NB4 (cell line): ENCODE measurements around the gene GNA15.

Source experiments
- DNase-seq: peaks from one replicate; pipeline ENCODE4 v3.0.0; 2010; ENCODE audit warnings: low read depth
- H3K4me3 ChIP-seq: one replicate; pipeline ENCODE4 v1.5.1; 2011; ENCODE audit warnings: mild to moderate bottlenecking, low read depth, low read length, moderate library complexity
- MYC ChIP-seq: IDR thresholded peaks from 2 replicates; pipeline ENCODE4 v1.6.1; 2011; ENCODE audit warnings: low read depth, low read length
- POLR2A ChIP-seq: IDR thresholded peaks from 2 replicates; pipeline ENCODE4 v1.6.1; 2011; ENCODE audit warnings: mild to moderate bottlenecking; ENCODE audit not compliant: insufficient read length; ENCODE audit errors: extremely low read depth
- TF ChIP-seq, protein P1 (sequence below): IDR thresholded peaks from 2 replicates; pipeline ENCODE4 v1.6.1; 2011; ENCODE audit warnings: low read depth, low read length
- TF ChIP-seq, protein P2 (sequence below): IDR thresholded peaks from one replicate; pipeline ENCODE4 v1.5.1; 2012; ENCODE audit warnings: low read depth, low read length

Gene GNA15

DNA sequence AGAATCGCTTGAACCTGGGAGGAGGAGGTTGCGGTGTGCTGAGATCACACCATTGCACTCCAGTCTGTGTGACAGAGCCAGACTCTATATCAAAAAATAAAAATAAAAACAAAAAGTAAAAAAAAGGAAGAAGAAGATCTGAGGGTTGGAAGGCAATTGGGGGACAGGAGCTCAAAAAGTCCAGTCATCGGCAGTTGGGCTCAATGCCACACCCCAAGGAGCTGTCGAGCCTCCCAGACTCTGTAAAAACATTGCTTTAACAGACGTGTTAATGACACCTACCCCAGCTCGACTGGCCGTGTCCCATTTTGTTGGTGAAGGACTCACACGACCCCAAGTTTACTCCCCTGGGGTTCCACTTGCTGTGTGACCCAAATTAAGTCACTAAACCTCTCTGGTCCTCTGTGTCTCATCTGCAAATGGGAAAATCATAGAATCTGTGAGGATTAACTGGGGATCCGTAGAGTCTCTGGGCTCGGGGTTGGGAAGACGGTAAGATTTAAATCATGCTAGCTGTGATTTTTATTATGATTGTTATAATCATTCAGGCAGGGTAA lies 7.0 kb downstream of the GNA15 start:
- TF ChIP-seq MYC (no peak), POLR2A (no peak)
- TF ChIP-seq, protein P1, sequence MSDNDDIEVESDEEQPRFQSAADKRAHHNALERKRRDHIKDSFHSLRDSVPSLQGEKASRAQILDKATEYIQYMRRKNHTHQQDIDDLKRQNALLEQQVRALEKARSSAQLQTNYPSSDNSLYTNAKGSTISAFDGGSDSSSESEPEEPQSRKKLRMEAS, result no peak
- TF ChIP-seq, protein P2, sequence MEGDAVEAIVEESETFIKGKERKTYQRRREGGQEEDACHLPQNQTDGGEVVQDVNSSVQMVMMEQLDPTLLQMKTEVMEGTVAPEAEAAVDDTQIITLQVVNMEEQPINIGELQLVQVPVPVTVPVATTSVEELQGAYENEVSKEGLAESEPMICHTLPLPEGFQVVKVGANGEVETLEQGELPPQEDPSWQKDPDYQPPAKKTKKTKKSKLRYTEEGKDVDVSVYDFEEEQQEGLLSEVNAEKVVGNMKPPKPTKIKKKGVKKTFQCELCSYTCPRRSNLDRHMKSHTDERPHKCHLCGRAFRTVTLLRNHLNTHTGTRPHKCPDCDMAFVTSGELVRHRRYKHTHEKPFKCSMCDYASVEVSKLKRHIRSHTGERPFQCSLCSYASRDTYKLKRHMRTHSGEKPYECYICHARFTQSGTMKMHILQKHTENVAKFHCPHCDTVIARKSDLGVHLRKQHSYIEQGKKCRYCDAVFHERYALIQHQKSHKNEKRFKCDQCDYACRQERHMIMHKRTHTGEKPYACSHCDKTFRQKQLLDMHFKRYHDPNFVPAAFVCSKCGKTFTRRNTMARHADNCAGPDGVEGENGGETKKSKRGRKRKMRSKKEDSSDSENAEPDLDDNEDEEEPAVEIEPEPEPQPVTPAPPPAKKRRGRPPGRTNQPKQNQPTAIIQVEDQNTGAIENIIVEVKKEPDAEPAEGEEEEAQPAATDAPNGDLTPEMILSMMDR, result no peak
- DNase-seq, result no peak
- H3K4me3 ChIP-seq, result no peak overlapping the region

DNA sequence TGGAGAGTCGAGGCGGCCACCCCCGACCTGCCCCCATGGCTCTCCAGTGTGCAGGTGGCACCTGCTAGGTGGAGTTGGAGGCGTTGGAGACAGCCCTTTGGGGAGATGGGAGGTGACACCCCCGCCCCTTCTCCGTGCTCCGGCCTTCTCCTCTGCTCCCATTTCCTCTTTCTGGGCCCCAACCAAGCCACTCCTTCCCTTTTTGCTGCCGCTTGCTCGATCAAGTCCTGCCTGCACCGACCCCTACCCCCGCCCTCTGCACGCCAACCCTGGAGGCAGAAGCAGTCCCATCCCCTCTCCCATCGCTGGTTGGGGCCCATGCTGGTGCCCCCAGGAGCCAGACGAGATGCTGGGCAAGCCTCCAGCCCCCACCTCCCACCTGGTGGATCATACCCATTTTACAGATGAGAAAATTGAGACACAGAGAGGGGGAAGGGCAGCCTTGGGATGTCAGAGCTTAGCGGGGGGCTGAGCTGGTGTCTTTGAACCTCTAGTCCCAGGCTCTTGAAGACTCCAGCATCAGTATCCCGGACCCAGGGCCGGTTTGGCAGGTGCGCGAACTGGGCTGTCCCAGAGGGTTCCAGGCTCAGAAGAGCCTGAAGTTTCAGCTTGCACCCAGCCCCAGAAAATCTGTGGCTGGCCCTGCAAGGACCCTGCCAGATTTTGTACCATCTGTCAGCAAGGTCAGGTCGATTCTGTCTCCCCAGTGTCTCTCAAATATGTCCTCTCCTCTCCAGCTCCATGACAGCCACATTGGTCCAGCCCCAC lies 10.3 kb downstream of the GNA15 start:
- DNase-seq, result peak; percentile 84
- H3K4me3 ChIP-seq, result no peak overlapping the region
- TF ChIP-seq, protein P1, result no peak
- no peak for TF ChIP-seq MYC

DNA sequence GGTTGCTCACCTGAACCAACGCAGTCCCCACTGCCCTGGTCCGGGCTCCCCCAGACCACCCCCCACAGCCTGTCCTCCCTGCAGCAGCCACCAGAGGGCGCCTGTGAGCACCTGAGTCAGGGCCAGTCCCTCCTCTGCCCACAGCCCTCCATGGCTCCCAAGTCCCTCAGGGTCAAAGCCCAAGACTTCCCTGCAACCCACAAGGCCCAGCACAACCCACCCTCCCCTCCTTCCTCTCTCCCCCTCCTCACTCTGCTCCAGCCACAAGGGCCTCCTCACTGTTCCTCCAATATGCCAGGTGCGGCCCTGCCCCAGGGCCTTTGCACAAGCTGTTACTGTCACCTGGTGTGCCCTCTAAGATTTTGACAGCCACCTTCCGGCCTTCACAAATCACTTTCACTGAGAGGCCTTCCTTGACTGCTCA lies 10.9 kb downstream of the GNA15 start:
- no peak overlapping the region for H3K4me3 ChIP-seq
- peak; percentile 52 for DNase-seq
- TF ChIP-seq, protein P2, result peak; percentile 71
- TF ChIP-seq, protein P1, result no peak
- no peak for TF ChIP-seq POLR2A
- no peak for TF ChIP-seq MYC

DNA sequence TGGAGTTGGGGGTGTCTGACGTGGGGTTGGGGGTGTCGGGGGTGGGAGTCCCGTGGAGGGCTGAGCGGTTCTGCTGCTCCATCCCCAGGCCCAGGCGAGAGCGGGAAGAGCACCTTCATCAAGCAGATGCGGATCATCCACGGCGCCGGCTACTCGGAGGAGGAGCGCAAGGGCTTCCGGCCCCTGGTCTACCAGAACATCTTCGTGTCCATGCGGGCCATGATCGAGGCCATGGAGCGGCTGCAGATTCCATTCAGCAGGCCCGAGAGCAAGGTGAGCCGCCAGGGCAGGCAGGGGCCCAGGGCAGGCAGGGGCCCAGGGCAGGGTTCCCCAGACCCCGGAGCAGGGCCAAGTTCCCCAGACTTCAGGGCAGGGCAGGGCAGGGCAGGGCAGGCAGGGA lies 12.7 kb downstream of the GNA15 start:
- no peak for TF ChIP-seq POLR2A
- TF ChIP-seq MYC, result no peak
- TF ChIP-seq, protein P2, result no peak
- TF ChIP-seq, protein P1, result no peak
- DNase-seq, result no peak

DNA sequence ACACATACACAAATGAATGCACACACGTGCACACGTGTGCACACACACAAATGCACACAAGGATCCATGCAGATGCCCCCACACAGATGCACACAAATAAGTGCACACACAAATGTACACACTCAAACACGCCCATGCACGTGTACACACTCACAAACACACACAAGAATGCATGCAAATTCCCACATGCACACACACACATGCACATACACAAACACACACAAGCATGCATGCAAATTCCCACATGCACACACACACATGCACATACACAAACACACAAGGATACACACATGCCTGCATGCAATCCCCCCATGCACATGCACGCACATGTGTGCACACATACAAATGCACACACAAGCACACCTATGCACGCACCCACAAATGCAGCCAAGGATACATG lies 13.3 kb downstream of the GNA15 start:
- no peak overlapping the region for H3K4me3 ChIP-seq
- DNase-seq, result no peak
- TF ChIP-seq POLR2A (no peak), MYC (no peak)
- TF ChIP-seq, protein P1, result no peak
- TF ChIP-seq, protein P2, result no peak

More for the DNA sequence above, 12.7 kb downstream of the GNA15 start:
- no peak overlapping the region for H3K4me3 ChIP-seq

DNA sequence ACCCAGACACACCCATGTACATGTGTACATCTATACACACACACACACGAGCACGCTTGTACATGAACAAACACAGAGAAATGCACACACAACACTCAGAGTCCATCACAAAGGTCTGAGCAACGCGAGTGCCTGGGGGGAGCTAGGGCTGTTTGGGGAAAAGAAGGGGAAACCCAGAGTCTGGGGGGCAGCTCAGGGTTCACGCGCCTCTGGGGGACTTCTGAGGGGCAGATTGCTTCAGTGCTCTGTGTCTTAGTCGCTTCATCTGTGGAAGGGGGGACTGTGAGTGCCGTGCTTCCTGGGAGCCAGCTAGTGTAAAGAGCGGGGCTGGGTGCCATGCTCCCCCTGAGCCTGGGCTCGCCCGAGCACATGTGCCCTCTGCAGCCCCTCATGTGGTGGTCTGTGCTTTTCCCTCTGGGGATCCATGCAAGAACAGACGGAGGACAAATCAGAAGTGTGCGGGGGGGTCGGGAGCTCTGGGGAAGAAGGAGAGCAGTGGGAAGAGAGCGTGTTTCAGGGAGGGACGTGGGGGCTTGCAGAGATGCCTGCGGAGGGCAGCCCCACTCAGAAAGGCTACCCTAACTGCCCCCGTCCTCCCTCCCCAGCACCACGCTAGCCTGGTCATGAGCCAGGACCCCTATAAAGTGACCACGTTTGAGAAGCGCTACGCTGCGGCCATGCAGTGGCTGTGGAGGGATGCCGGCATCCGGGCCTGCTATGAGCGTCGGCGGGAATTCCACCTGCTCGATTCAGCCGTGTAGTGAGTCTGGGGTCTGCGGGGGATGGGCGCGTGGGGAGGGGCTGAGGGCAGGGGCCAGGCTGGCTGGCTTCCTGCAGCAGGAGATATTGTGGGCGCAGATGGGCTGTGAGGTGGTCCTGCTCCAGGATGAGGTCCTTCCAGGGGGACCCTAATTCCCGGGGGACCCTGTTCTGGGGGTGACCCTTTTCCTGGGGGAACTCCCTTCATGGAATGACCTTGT lies 14.0 kb downstream of the GNA15 start:
- DNase-seq, result no peak
- H3K4me3 ChIP-seq, result no peak overlapping the region
- TF ChIP-seq MYC (no peak), POLR2A (no peak)
- TF ChIP-seq, protein P1, result no peak
- TF ChIP-seq, protein P2, result no peak
